ENCODE results near the gene EPG5. TPM values are rescaled to one million over a fixed set of nuclear protein-coding genes. Genes with fewer than 3 reads are reported as not detected.

Gene EPG5
- total and polyA plus RNA-seq, 2 donors (not counting 3 experiments of a cell fraction or from before 2014, with no cell fraction given) = 16.7 to 25.6 TPM

GRCh38 chr18:46010050-46010449 is 42.9 kb upstream of the EPG5 start:
- Histone ChIP-seq H2AFZ (ENCODE audit: low read depth, low read length) (no peak overlapping the region), H3K9ac (replicated peaks; ENCODE audit: extremely low read depth, insufficient read depth, low read length) (no peak overlapping the region), H3K4me2 (ENCODE audit: insufficient read depth, low read length) (no peak overlapping the region), H3K79me2 (ENCODE audit: control insufficient read depth, insufficient read depth, low read length) (no peaks in the 10 kb centered on the region), H3K9me3 (replicated peaks; ENCODE audit: control insufficient read depth, insufficient read depth, low read length) (no peaks in the 10 kb centered on the region), H4K20me1 (replicated peaks; ENCODE audit: control insufficient read depth, extremely low read depth, insufficient read depth, low read length) (no peaks in the 10 kb centered on the region), H3K4me1 (ENCODE audit: control insufficient read depth, extremely low read depth, insufficient read depth, low read length) (no peaks in the 10 kb centered on the region), H3K4me3 (replicated peaks in 1 of 3; ENCODE audit: insufficient read depth in 1 of 3, low read depth in 1 of 3, low read length in 3 of 3) (no peak overlapping the region), H3K9me1 (replicated peaks; ENCODE audit: control insufficient read depth, extremely low read depth, insufficient read depth, low read length) (no peaks in the 10 kb centered on the region), H3K36me3 (ENCODE audit: control insufficient read depth in 2 of 2, extremely low read depth in 1 of 2, insufficient read depth in 2 of 2, low read length in 2 of 2) (no peaks in the 10 kb centered on the region), H3K27me3 (ENCODE audit: control insufficient read depth in 2 of 2, insufficient read depth in 2 of 2, low read length in 2 of 2) (no peaks in the 10 kb centered on the region), H3K27ac (ENCODE audit: insufficient read depth, low read depth, low read length) (no peak overlapping the region)
- dilution Hi-C loops (cut with MboI; ENCODE audit: extremely low pct_ligation_motif_present, low sequenced_read_pairs) = no loop called here
- ChIA-PET POLR2A (no interaction called here), CTCF (interaction anchor here (1.0 to 1.8 kb wide), 3 partner anchors 8 to 64 kb away, joined by 3 to 4 read pairs (median 4); no protein-coding TSS in a partner anchor)
- no peak for FAIRE-seq
- no TSS peak for BruUV-seq (replicated peaks)
- TF ChIP-seq CTCF (IDR thresholded peaks at IDR 0.05; ENCODE audit: extremely low read depth in 1 of 2, insufficient read depth in 1 of 2, low read depth in 1 of 2, low read length in 2 of 2) = no peak
- no peak for TF ChIP-seq POLR2AphosphoS5 (IDR thresholded peaks at IDR 0.05; ENCODE audit: insufficient read depth, low read depth, low read length)
- TF ChIP-seq FOS (IDR thresholded peaks at IDR 0.05; ENCODE audit: borderline replicate concordance, insufficient read depth, low read length) = no peak
- TF ChIP-seq MAX (IDR thresholded peaks at IDR 0.05; ENCODE audit: insufficient read depth, insufficient read length) = no peak
- TF ChIP-seq EZH2 (IDR thresholded peaks at IDR 0.05; ENCODE audit: borderline replicate concordance, low read depth, low read length, severe bottlenecking) = no peak
- no peak for TF ChIP-seq POLR2A (IDR thresholded peaks at IDR 0.05; ENCODE audit: low read depth, low read length)
- no peak for TF ChIP-seq JUN (IDR thresholded peaks at IDR 0.05; ENCODE audit: borderline replicate concordance, insufficient read depth, insufficient read length, low read depth)
- no peak for TF ChIP-seq MYC (IDR thresholded peaks at IDR 0.05; ENCODE audit: low read depth, low read length)
- TF ChIP-seq GATA2 (IDR thresholded peaks at IDR 0.05; ENCODE audit: insufficient read depth, insufficient read length, low read depth, low read length) = no peak
- DNase-seq (ENCODE audit: low read depth, low spot score) = no peak
- intact Hi-C loops (cut with micrococcal nuclease) = no loop called here
